Testis (tissue), 3 donors: Measurements from ENCODE around the gene NUP214. TPM values are rescaled to one million over a fixed set of nuclear protein-coding genes. Genes with fewer than 3 reads are reported as not detected.

Experiments
- DNase-seq: peaks from one replicate; pipeline ENCODE4 v3.0.0-alpha.2; 2019
- H3K27ac ChIP-seq, 2 donors: fragments of 200-600 bp; sonication (generic); one replicate each; pipeline ENCODE4 v1.5.1; 2019
- H3K27me3 ChIP-seq: fragments of 200-600 bp; sonication (generic); one replicate; pipeline ENCODE4 v1.5.1; 2019
- H3K36me3 ChIP-seq: fragments of 200-600 bp; sonication (generic); one replicate; pipeline ENCODE4 v1.5.1; 2017; ENCODE audit warnings: low read depth; ENCODE audit errors: missing control alignments
- H3K4me1 ChIP-seq: fragments of 200-600 bp; sonication (generic); one replicate; pipeline ENCODE4 v1.5.1; 2019
- H3K4me3 ChIP-seq, 2 donors: fragments of 200-600 bp; sonication (generic); one replicate each; pipeline ENCODE4 v1.5.1; 2017 to 2019
- H3K9me3 ChIP-seq: fragments of 200-600 bp; sonication (generic); one replicate; pipeline ENCODE4 v1.5.1; 2017
- CTCF ChIP-seq, 3 experiments: fragments of 450-650 bp in 2 of 3; fragments of 200-600 bp in 1 of 3; sonication (generic) in 1 of 3; IDR thresholded peaks; one replicate each; pipeline ENCODE4 v1.5.1; 2016 to 2019; ENCODE audit warnings: antibody characterized with exemption in 3 of 3, mild to moderate bottlenecking in 2 of 3, moderate library complexity in 1 of 3
- POLR2A ChIP-seq: fragments of 450-650 bp; IDR thresholded peaks from one replicate; pipeline ENCODE4 v1.6.1; 2017; ENCODE audit warnings: antibody characterized with exemption, mild to moderate bottlenecking, moderate library complexity
- WGBS, 2 donors: methylation state at CpG; one replicate each; pipeline ENCODE4 v1.1.5; 2018; 5-methylcytosine and 5-hydroxymethylcytosine counted together
- intact Hi-C: fragments of 100-400 bp; cut with DNase I; formaldehyde crosslinking; loops from one replicate; pipeline ENCODE4 v1.15.1; 2023; ENCODE audit warnings: low total_unique reads
- polyA plus RNA-seq: library from polyadenylated mRNA; stranded (reverse); fragments of 350-450 nt; fragmentation: Illumina TruSeq; extraction: RNeasy Lipid Tissue Mini Kit (QIAGEN cat#74804); gene quantifications from one replicate; pipeline ENCODE4 v1.2.3, GENCODE V29; 2014; ENCODE audit warnings: low read depth, low replicate concordance; ENCODE audit not compliant: insufficient read depth
- total RNA-seq, 2 donors: library from RNA; depleted of rRNA; stranded (reverse); fragments of >200 nt; gene quantifications; one replicate each; pipeline ENCODE4 v1.2.3, GENCODE V29; 2016

Gene NUP214
- total and polyA plus RNA-seq, 3 donors from 2014 or later = 190 to 250 (median 237) TPM

- WGBS, 2 donors = 88 to 90% methylated on average over 6 of the region's 6 CpGs
- H3K4me1 ChIP-seq = peaks cover 11% of the 10 kb centered on the region
- no peaks in the 10 kb centered on the region for H3K27me3 ChIP-seq
- H3K4me3 ChIP-seq = no peak overlapping the region
- H3K36me3 ChIP-seq = no peaks in the 10 kb centered on the region
- H3K9me3 ChIP-seq = no peaks in the 10 kb centered on the region
- no peak for DNase-seq
- no peak overlapping the region for H3K27ac ChIP-seq
- intact Hi-C loops = no loop called here
- TF ChIP-seq CTCF (IDR thresholded peaks at IDR 0.05) (peak in 2 of 3 experiments; percentile 15 to 42), POLR2A (no peak)
These were observed 55.8 kb downstream of the NUP214 start for GRCh38 chr9:131181091-131181681.

- Histone ChIP-seq H3K27ac (no peak overlapping the region), H3K4me3 (no peak overlapping the region), H3K27me3 (no peaks in the 10 kb centered on the region), H3K9me3 (no peaks in the 10 kb centered on the region), H3K4me1 (no peaks in the 10 kb centered on the region), H3K36me3 (no peaks in the 10 kb centered on the region)
- intact Hi-C loops = no loop called here
- 89 to 90% methylated on average over 3 of the region's 3 CpGs for WGBS, 2 donors
- no peak for DNase-seq
- no peak for TF ChIP-seq CTCF (IDR thresholded peaks at IDR 0.05)
- TF ChIP-seq POLR2A = no peak
These were observed 60.5 kb downstream of the NUP214 start for GRCh38 chr9:131185924-131186323.

GRCh38 chr9:131186622-131187021 lies 61.2 kb downstream of the NUP214 start:
- H3K9me3 ChIP-seq = no peaks in the 10 kb centered on the region
- no peaks in the 10 kb centered on the region for H3K4me1 ChIP-seq
- TF ChIP-seq CTCF (IDR thresholded peaks at IDR 0.05) (no peak), POLR2A (no peak)
- no peak overlapping the region for H3K4me3 ChIP-seq
- H3K27ac ChIP-seq = no peak overlapping the region
- H3K36me3 ChIP-seq = no peaks in the 10 kb centered on the region
- H3K27me3 ChIP-seq = no peaks in the 10 kb centered on the region
- intact Hi-C loops = no loop called here
- WGBS, 2 donors = 92 to 94% methylated on average over 4 of the region's 4 CpGs
- no peak for DNase-seq

- H3K4me3 ChIP-seq = no peak overlapping the region
- H3K27ac ChIP-seq = no peak overlapping the region
- no peaks in the 10 kb centered on the region for H3K9me3 ChIP-seq
- TF ChIP-seq CTCF (IDR thresholded peaks at IDR 0.05) (no peak), POLR2A (no peak)
- DNase-seq = no peak
- intact Hi-C loops = no loop called here
- H3K36me3 ChIP-seq = no peaks in the 10 kb centered on the region
- 91 to 98% methylated on average over 4 of the region's 4 CpGs for WGBS, 2 donors
- H3K4me1 ChIP-seq = no peaks in the 10 kb centered on the region
- H3K27me3 ChIP-seq = no peaks in the 10 kb centered on the region
These were observed 62.6 kb downstream of the NUP214 start for GRCh38 chr9:131187957-131188356.

DNA sequence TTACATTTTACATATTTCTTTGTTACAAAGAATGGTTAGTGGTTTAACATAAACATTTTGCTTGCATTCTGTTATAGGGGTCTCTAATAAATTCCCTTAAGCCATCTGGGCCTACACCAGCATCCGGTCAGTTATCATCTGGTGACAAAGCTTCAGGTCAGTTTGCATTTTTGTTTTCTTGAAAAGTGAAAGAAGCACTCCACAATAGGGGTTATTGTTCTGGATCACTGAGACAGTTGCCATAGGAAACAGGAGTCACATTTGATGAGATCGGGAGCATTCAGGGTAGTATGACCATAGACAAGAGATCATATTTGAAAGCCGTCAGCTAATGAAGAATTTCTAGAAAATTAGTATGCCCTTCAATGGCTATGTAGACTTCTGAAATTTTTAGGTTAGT lies 63.6 kb downstream of the NUP214 start:
- H3K9me3 ChIP-seq = no peaks in the 10 kb centered on the region
- no peak overlapping the region for H3K4me3 ChIP-seq
- H3K27ac ChIP-seq = no peak overlapping the region
- no peaks in the 10 kb centered on the region for H3K4me1 ChIP-seq
- no peak for TF ChIP-seq CTCF (IDR thresholded peaks at IDR 0.05)
- no peak for TF ChIP-seq POLR2A
- H3K36me3 ChIP-seq = no peaks in the 10 kb centered on the region
- WGBS, 2 donors = 84% methylated on average over 3 of the region's 3 CpGs
- no peak for DNase-seq
- H3K27me3 ChIP-seq = no peaks in the 10 kb centered on the region
- intact Hi-C loops = no loop called here
